ENCODE data around the gene TOP2B.

TOP2B gene

GRCh38 chr3:25580534-25580933 is 84.2 kb downstream of the TOP2B start:
- no peak for DNase-seq

- no peak for DNase-seq
These were observed 86.6 kb downstream of the TOP2B start for GRCh38 chr3:25578059-25578458.

- no peak for DNase-seq
These were observed 87.8 kb downstream of the TOP2B start for GRCh38 chr3:25576831-25577454.

GRCh38 chr3:25576146-25576545 is 88.6 kb downstream of the TOP2B start:
- DNase-seq = no peak

- DNase-seq = no peak
These were observed 89.7 kb downstream of the TOP2B start for GRCh38 chr3:25575001-25575400.

GRCh38 chr3:25574172-25574765 is 90.4 kb downstream of the TOP2B start:
- no peak for DNase-seq

GRCh38 chr3:25573386-25574171 is 91.1 kb downstream of the TOP2B start:
- no peak for DNase-seq

- no peak for DNase-seq
These were observed 91.8 kb downstream of the TOP2B start for GRCh38 chr3:25572919-25573385.

- DNase-seq = no peak
These were observed 92.4 kb downstream of the TOP2B start for GRCh38 chr3:25572336-25572735.

- no peak for DNase-seq
These were observed 93.4 kb downstream of the TOP2B start for GRCh38 chr3:25571285-25571684.

GRCh38 chr3:25568525-25569078 is 96.1 kb downstream of the TOP2B start:
- DNase-seq = no peak

GRCh38 chr3:25567806-25568524 is 96.7 kb downstream of the TOP2B start:
- DNase-seq = no peak

- no peak for DNase-seq
These were observed 97.3 kb downstream of the TOP2B start for GRCh38 chr3:25567388-25567787.

- DNase-seq = no peak
These were observed 98.3 kb downstream of the TOP2B start for GRCh38 chr3:25566358-25566920.

- DNase-seq = no peak
These were observed 98.9 kb downstream of the TOP2B start for GRCh38 chr3:25565807-25566206.

GRCh38 chr3:25564075-25564474 is 100.6 kb downstream of the TOP2B start:
- no peak for DNase-seq

- no peak for DNase-seq
These were observed 101.1 kb downstream of the TOP2B start for GRCh38 chr3:25563601-25564000.

GRCh38 chr3:25558796-25559195 is 105.9 kb downstream of the TOP2B start:
- no peak for DNase-seq

- DNase-seq = no peak
These were observed 106.6 kb downstream of the TOP2B start for GRCh38 chr3:25558121-25558520.

GRCh38 chr3:25557694-25558093 is 107.0 kb downstream of the TOP2B start:
- no peak for DNase-seq

- DNase-seq = no peak
These were observed 108.3 kb downstream of the TOP2B start for GRCh38 chr3:25556447-25556846.

GRCh38 chr3:25555695-25556437 is 108.8 kb downstream of the TOP2B start:
- no peak for DNase-seq
